Measurements from ENCODE around the gene CIZ1. TPM values are rescaled to one million over a fixed set of nuclear protein-coding genes. Genes with fewer than 3 reads are reported as not detected.

CIZ1 gene
- total and polyA plus RNA-seq, 10 of the 15 experiments (the other 5 are each of a cell fraction or from before 2014, with no cell fraction given): 1.8 to 91.6 (median 35.4) TPM

- DNase-seq (ENCODE audit: low read depth, low spot score) (no peak), FAIRE-seq (no peak), ATAC-seq (no peak)
- Histone ChIP-seq H3K4me3 (no peak overlapping the region), H3K27me3 (replicated peaks in 1 of 2; ENCODE audit: control insufficient read depth in 2 of 2, insufficient read depth in 2 of 2, low read length in 1 of 2) (peaks cover 0 to 2% of the 10 kb centered on the region in 2 experiments; a peak in 2 of 4 replicates), H3K36me3 (ENCODE audit: control insufficient read depth in 2 of 2, insufficient read depth in 2 of 2, low read length in 1 of 2) (no peaks in the 10 kb centered on the region), H3K79me2 (ENCODE audit: control insufficient read depth, insufficient read depth, low read length) (no peaks in the 10 kb centered on the region), H3K27ac (ENCODE audit: control insufficient read depth, insufficient read depth) (no peak overlapping the region), H3K4me2 (ENCODE audit: control insufficient read depth, insufficient read depth) (no peak overlapping the region), H3K9ac (ENCODE audit: control insufficient read depth, insufficient read depth, low read length) (no peak overlapping the region), H4K20me1 (ENCODE audit: control insufficient read depth, insufficient read depth) (no peaks in the 10 kb centered on the region), H3K4me1 (ENCODE audit: control insufficient read depth, insufficient read depth, low read length) (no peaks in the 10 kb centered on the region), H3K9me3 (replicated peaks; ENCODE audit: control insufficient read depth, insufficient read depth, low read length) (no peaks in the 10 kb centered on the region), H2AFZ (ENCODE audit: control insufficient read depth, low read depth, low read length) (no peak overlapping the region)
- CTCF ChIA-PET: no interaction called here
- in situ Hi-C loops (cut with MboI): no loop called here
- WGBS (ENCODE audit: insufficient coverage, insufficient replicate concordance, low lambda C conversion rate, missing lambda C conversion rate): 17% methylated on average over 3 of the region's 3 CpGs
- POLR2A ChIA-PET: no interaction called here
- intact Hi-C loops (cut with micrococcal nuclease; ENCODE audit: unreplicated experiment): no loop called here
- BruUV-seq (replicated peaks): no TSS peak
- SMC1A ChIA-PET (ENCODE audit: uncharacterized antibody, unreplicated experiment): no interaction called here
- TF ChIP-seq E2F8 (IDR thresholded peaks at IDR 0.05; ENCODE audit: low read depth, partially characterized antibody): no peak
- no peak for TF ChIP-seq DPF2 (IDR thresholded peaks at IDR 0.05)
- no peak for TF ChIP-seq ZNF274 (IDR thresholded peaks at IDR 0.05; ENCODE audit: insufficient read depth, insufficient read length)
- no peak for TF ChIP-seq TCF12 (IDR thresholded peaks at IDR 0.05; ENCODE audit: low read depth, low read length)
- no peak for TF ChIP-seq NFXL1 (IDR thresholded peaks at IDR 0.05; ENCODE audit: borderline replicate concordance)
- TF ChIP-seq SRF (IDR thresholded peaks at IDR 0.05; ENCODE audit: low read depth in 2 of 2, low read length in 2 of 2): no peak
- TF ChIP-seq SMAD5 (IDR thresholded peaks at IDR 0.05; ENCODE audit: low read depth): no peak
- TF ChIP-seq KAT2A (conservative IDR thresholded peaks at IDR 0.05; ENCODE audit: control insufficient read depth, low read depth, low read length): no peak
- no peak for TF ChIP-seq E4F1 (IDR thresholded peaks at IDR 0.05; ENCODE audit: borderline replicate concordance, partially characterized antibody)
- TF ChIP-seq SP1 (IDR thresholded peaks at IDR 0.05; ENCODE audit: low read depth, low read length): no peak
- no peak for TF ChIP-seq NRF1 (conservative IDR thresholded peaks at IDR 0.05; ENCODE audit: low read depth, low read length)
- TF ChIP-seq BMI1 (IDR thresholded peaks at IDR 0.05; ENCODE audit: borderline replicate concordance): no peak
- TF ChIP-seq RB1 (IDR thresholded peaks at IDR 0.05; ENCODE audit: borderline replicate concordance): no peak
- TF ChIP-seq HSF1 (IDR thresholded peaks at IDR 0.05; ENCODE audit: low read depth, low read length): no peak
- TF ChIP-seq PAX8 (IDR thresholded peaks at IDR 0.05): no peak
- no peak for TF ChIP-seq MYC (IDR thresholded peaks at IDR 0.05; ENCODE audit: insufficient read depth, insufficient read length, insufficient replicate concordance, low read length, severe bottlenecking)
- no peak for TF ChIP-seq CBFB (IDR thresholded peaks at IDR 0.05; ENCODE audit: low read depth)
- no peak for TF ChIP-seq BCL11A (IDR thresholded peaks at IDR 0.05; ENCODE audit: low read depth, low read length)
- RAD21 ChIA-PET (ENCODE audit: unreplicated experiment): no interaction called here
These were observed 53.4 kb downstream of the CIZ1 start for GRCh38 chr9:128138001-128138400.
